Psoas muscle (tissue), 8 donors: ENCODE results near the gene RNLS. TPM values are rescaled to one million over a fixed set of nuclear protein-coding genes. Genes with fewer than 3 reads are reported as not detected.
"Not testable (repeated sequence)": the region's sequence is repeated elsewhere in the genome, so short reads cannot be mapped to it uniquely, and the experiment has no call there.

Experiments used
- ATAC-seq, 4 donors: fragments of 200-7000 bp; cut with Tn5 transposase; one replicate each; pipeline ENCODE4 v1.9.1; 2020; ENCODE audit warnings: moderate library complexity in 3 of 4, mild to moderate bottlenecking in 2 of 4
- DNase-seq, 2 donors: peaks; one replicate each; pipeline ENCODE4 v3.0.0-alpha.2; 2020
- H3K27ac ChIP-seq: fragments of 200-600 bp; one replicate; pipeline ENCODE4 v1.8.0; 2022
- H3K27me3 ChIP-seq, 3 donors: fragments of 200-600 bp in 1 of 3; one replicate each; pipeline versions ENCODE4 v1.6.1 to v1.8.0; 2013 to 2022; ENCODE audit warnings: low read length in 2 of 3, mild to moderate bottlenecking in 2 of 3, moderate library complexity in 1 of 3; ENCODE audit not compliant: insufficient read depth in 3 of 3
- H3K36me3 ChIP-seq, 2 donors: fragments of 200-600 bp in 1 of 2; one replicate each; pipeline versions ENCODE4 v1.6.1 to v1.8.0; 2013 to 2022; ENCODE audit warnings: low read depth in 1 of 2, mild to moderate bottlenecking in 1 of 2, moderate library complexity in 1 of 2; ENCODE audit not compliant: insufficient read depth in 1 of 2
- H3K4me1 ChIP-seq: fragments of 200-600 bp; one replicate; pipeline ENCODE4 v1.8.0; 2022
- H3K4me3 ChIP-seq: fragments of 200-600 bp; one replicate; pipeline ENCODE4 v1.8.0; 2022; ENCODE audit warnings: mild to moderate bottlenecking
- H3K9me3 ChIP-seq: fragments of 200-600 bp; one replicate; pipeline ENCODE4 v1.8.0; 2022
- CTCF ChIP-seq: fragments of 200-600 bp; IDR thresholded peaks from one replicate; pipeline ENCODE4 v1.8.0; 2022; ENCODE audit warnings: antibody characterized with exemption
- WGBS, 3 donors: extraction: QIAGEN DNeasy Blood & Tissue Kit; methylation state at CpG; one replicate each; pipeline versions ENCODE4 v1.1.6 to v1.1.7; 2013; 5-methylcytosine and 5-hydroxymethylcytosine counted together
- intact Hi-C, 2 donors: fragments of 100-400 bp; cut with DNase I; formaldehyde crosslinking; loops; one replicate each; pipeline versions ENCODE4 v1.11.0 to v1.14.2; 2022
- polyA plus RNA-seq, 3 donors: library from polyadenylated mRNA; stranded (reverse); fragments of 200-250 nt; gene quantifications; one replicate each; pipeline ENCODE4 v1.2.3, GENCODE V29; 2013
- total RNA-seq, 4 donors: library from RNA; stranded (reverse); fragmentation: NEBNext Ultra II Directional in 2 of 4; extraction: Animal tissue kit (Norgen Biotek cat#: 25700) in 2 of 4; gene quantifications; one replicate each; pipeline versions ENCODE4 v1.2.1 to v1.2.4, GENCODE V29; 2021 to 2023
- donor health status: healthy with polysubstance abuse.
- donor health status: DM: no; HTN: no; CAD: no; lungs with moderate emphysema.
- donor health status: Bipolar disorder and iron deficiency.
- donor health status: healthy.
- donor health status: DM: yes; HTN: yes; CAD: no.
- donor health status: DM: no; HTN: no; CAD: no.
- donor health status: DM: no; HTN: no; CAD: no.
- donor health status: DM: yes; HTN: yes; CAD: no.

RNLS gene
- total and polyA plus RNA-seq, 7 donors = 3.0 to 9.2 (median 6.7) TPM

GRCh38 chr10:88311264-88311663, 271.9 kb downstream of the RNLS start:
- no peak for DNase-seq
- intact Hi-C loops = no loop called here
- no peak for ATAC-seq
- H3K9me3 ChIP-seq = no peaks in the 10 kb centered on the region
- H3K27me3 ChIP-seq = no peaks in the 10 kb centered on the region
- H3K36me3 ChIP-seq = no peaks in the 10 kb centered on the region
- H3K27ac ChIP-seq = no peak overlapping the region
- TF ChIP-seq CTCF = no peak
- no peak overlapping the region for H3K4me3 ChIP-seq
- 75 to 83% (median 83%) methylated on average over 1 of the region's 1 CpG for WGBS, 3 donors
- no peaks in the 10 kb centered on the region for H3K4me1 ChIP-seq

GRCh38 chr10:88309365-88309764, 273.8 kb downstream of the RNLS start:
- intact Hi-C loops = no loop called here
- Histone ChIP-seq H3K27ac (no peak overlapping the region), H3K27me3 (no peaks in the 10 kb centered on the region), H3K4me1 (no peaks in the 10 kb centered on the region), H3K4me3 (no peak overlapping the region), H3K9me3 (no peaks in the 10 kb centered on the region), H3K36me3 (no peaks in the 10 kb centered on the region)
- ATAC-seq (no peak), DNase-seq (no peak)
- no peak for TF ChIP-seq CTCF
- WGBS, 3 donors = 90 to 92% (median 90%) methylated on average over 3 of the region's 3 CpGs

- H3K36me3 ChIP-seq, H3K27ac ChIP-seq, H3K9me3 ChIP-seq, H3K4me3 ChIP-seq, DNase-seq, ATAC-seq, intact Hi-C loops, H3K4me1 ChIP-seq, H3K27me3 ChIP-seq: not testable (repeated sequence)
- WGBS, 3 donors = 88 to 94% (median 91%) methylated on average over 2 of the region's 2 CpGs
Observed at GRCh38 chr10:88308361-88308760, 274.8 kb downstream of the RNLS start.

GRCh38 chr10:88299787-88300186, 283.3 kb downstream of the RNLS start:
- ATAC-seq = no peak
- Histone ChIP-seq H3K4me1 (no peaks in the 10 kb centered on the region), H3K27ac (no peak overlapping the region), H3K9me3 (no peaks in the 10 kb centered on the region), H3K27me3 (no peaks in the 10 kb centered on the region), H3K4me3 (no peak overlapping the region), H3K36me3 (no peaks in the 10 kb centered on the region)
- intact Hi-C loops = no loop called here
- no peak for DNase-seq
- no peak for TF ChIP-seq CTCF

GRCh38 chr10:88297103-88297502, 286.0 kb downstream of the RNLS start:
- Histone ChIP-seq H3K9me3 (no peaks in the 10 kb centered on the region), H3K4me1 (no peaks in the 10 kb centered on the region), H3K27me3 (no peaks in the 10 kb centered on the region), H3K4me3 (no peak overlapping the region), H3K36me3 (no peaks in the 10 kb centered on the region), H3K27ac (no peak overlapping the region)
- no peak for TF ChIP-seq CTCF
- intact Hi-C loops = no loop called here
- ATAC-seq (peak in 3 of 4 donors; percentile 30 to 81 (median 56)), DNase-seq (no peak)
- WGBS, 3 donors = 37 to 59% (median 41%) methylated on average over 3 of the region's 3 CpGs
